Thymus (tissue), 11 donors: ENCODE measurements around the gene ADIPOR2. TPM values are rescaled to one million over a fixed set of nuclear protein-coding genes. Genes with fewer than 3 reads are reported as not detected.
"Not testable (repeated sequence)": the region's sequence is repeated elsewhere in the genome, so short reads cannot be mapped to it uniquely, and the experiment has no call there.

Source experiments
- DNase-seq, 9 donors: peaks; one replicate each; pipeline ENCODE4 v3.0.0-alpha.2; 2013; ENCODE audit warnings: low spot score in 9 of 9, low read depth in 6 of 9, missing footprints in 1 of 9
- H3K27ac ChIP-seq, 2 donors: one replicate each; pipeline ENCODE4 v1.5.1; 2013; ENCODE audit warnings: control low read depth in 1 of 2, low read depth in 1 of 2, low read length in 1 of 2, mild to moderate bottlenecking in 1 of 2, moderate library complexity in 1 of 2
- H3K27me3 ChIP-seq, 2 donors: one replicate each; pipeline ENCODE4 v1.5.1; 2013; ENCODE audit warnings: low read length in 1 of 2; ENCODE audit not compliant: control insufficient read depth in 2 of 2, insufficient read depth in 1 of 2
- H3K36me3 ChIP-seq, 2 donors: one replicate each; pipeline ENCODE4 v1.5.1; 2013; ENCODE audit warnings: low read length in 1 of 2, mild to moderate bottlenecking in 1 of 2, moderate library complexity in 1 of 2; ENCODE audit not compliant: control insufficient read depth in 2 of 2, insufficient read depth in 2 of 2
- H3K4me1 ChIP-seq, 2 donors: one replicate each; pipeline ENCODE4 v1.5.1; 2013; ENCODE audit warnings: low read length in 2 of 2; ENCODE audit not compliant: control insufficient read depth in 2 of 2, insufficient read depth in 2 of 2
- H3K4me3 ChIP-seq, 2 donors: one replicate each; pipeline ENCODE4 v1.5.1; 2013; ENCODE audit warnings: low read length in 2 of 2, control low read depth in 1 of 2, mild to moderate bottlenecking in 1 of 2
- H3K9me3 ChIP-seq, 2 donors: one replicate each; pipeline ENCODE4 v1.5.1; 2013; ENCODE audit warnings: low read length in 1 of 2, mild to moderate bottlenecking in 1 of 2; ENCODE audit not compliant: control insufficient read depth in 2 of 2, insufficient read depth in 1 of 2
- WGBS: extraction: QIAGEN DNeasy Blood & Tissue Kit; methylation state at CpG from one replicate; pipeline ENCODE4 v1.1.7; 2013; 5-methylcytosine and 5-hydroxymethylcytosine counted together
- polyA plus RNA-seq: library from polyadenylated mRNA; stranded (reverse); fragments of 200-250 nt; gene quantifications from one replicate; pipeline ENCODE4 v1.2.3, GENCODE V29; 2013
- total RNA-seq: library from RNA; stranded (reverse); fragments of 120-200 nt; gene quantifications from one replicate; pipeline ENCODE4 v1.2.4, GENCODE V29; 2013
- donor health status: healthy.

Gene ADIPOR2
- total and polyA plus RNA-seq, 2 donors = 17.6 to 25.6 TPM

DNA sequence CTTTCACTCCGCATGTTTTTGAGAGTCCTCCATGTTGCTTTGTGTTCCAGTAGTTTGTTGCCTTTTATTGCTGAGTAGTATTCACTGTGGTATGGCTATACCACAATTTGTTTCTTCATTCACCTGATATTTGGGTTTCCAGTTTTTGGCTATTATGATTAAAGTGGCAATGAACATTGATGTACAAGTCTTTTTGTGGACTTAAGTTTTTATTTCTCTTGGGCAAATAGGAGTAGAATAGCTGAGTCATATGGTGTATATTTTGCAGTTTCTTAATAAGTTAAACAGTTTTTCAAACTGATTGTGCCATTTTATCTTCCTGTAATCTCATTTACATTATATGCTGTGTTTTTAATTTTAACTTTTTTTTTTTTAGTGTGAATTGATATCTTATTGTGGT, 16.2 kb downstream of the ADIPOR2 start:
- Histone ChIP-seq H3K4me1 (peaks cover 0 to 3% of the 10 kb centered on the region in 2 donors), H3K4me3 (no peak overlapping the region), H3K27me3 (no peaks in the 10 kb centered on the region), H3K36me3 (peaks cover 0 to 3% of the 10 kb centered on the region in 2 donors), H3K27ac (no peak overlapping the region), H3K9me3 (peaks cover 0 to 6% of the 10 kb centered on the region in 2 donors)
- WGBS = 97% methylated on average over 1 of the region's 1 CpG
- DNase-seq = no peak

DNA sequence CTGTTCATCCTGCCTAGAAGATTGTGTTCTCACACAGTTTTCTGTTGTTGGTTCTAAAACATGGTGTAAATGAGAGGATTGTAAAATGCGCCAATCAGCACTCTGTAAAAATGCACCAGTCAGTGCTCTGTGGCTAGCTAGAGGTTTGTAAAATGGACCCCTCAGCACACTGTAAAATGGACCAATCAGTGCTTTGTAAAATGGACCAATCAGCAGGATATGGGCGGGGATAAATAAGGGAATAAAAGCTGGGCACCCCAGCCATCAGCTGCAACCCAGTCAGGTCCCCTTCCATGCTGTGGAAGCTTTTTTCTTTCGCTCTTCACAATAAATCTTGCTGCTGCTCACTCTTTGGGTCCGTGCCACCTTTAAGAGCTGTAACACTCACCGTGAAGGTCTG, 19.1 kb downstream of the ADIPOR2 start:
- 97% methylated on average over 5 of the region's 5 CpGs for WGBS
- DNase-seq, H3K27me3 ChIP-seq, H3K27ac ChIP-seq, H3K36me3 ChIP-seq, H3K4me3 ChIP-seq, H3K4me1 ChIP-seq: not testable (repeated sequence)
- peaks cover 1 to 10% of the 10 kb centered on the region in 2 donors for H3K9me3 ChIP-seq

DNA sequence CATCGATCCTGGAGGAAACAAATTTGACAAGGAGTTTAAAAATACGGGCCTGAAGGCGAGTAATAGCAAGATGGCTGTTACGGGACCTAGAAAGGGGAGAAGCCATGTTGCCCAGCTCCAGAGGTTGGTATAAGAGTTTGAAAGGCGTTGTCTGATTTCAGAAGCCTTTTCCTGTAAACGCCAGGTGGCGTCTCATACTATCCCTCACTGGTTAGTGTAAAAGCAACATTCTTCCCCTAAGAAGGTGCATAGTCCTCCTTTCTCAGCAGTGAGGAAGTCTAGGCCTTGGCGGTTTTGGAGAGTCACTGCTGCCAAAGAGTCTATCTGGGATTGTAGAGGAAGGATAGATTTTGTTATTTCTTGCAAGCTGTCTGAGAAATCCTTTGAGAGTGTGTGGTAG, 20.0 kb downstream of the ADIPOR2 start:
- not testable (repeated sequence) for H3K27ac ChIP-seq, DNase-seq, H3K27me3 ChIP-seq, H3K4me3 ChIP-seq, H3K4me1 ChIP-seq
- 95% methylated on average over 8 of the region's 8 CpGs for WGBS
- Histone ChIP-seq H3K9me3 (peaks cover 1 to 18% of the 10 kb centered on the region in 2 donors), H3K36me3 (peaks cover 6 to 14% of the 10 kb centered on the region in 2 donors)

DNA sequence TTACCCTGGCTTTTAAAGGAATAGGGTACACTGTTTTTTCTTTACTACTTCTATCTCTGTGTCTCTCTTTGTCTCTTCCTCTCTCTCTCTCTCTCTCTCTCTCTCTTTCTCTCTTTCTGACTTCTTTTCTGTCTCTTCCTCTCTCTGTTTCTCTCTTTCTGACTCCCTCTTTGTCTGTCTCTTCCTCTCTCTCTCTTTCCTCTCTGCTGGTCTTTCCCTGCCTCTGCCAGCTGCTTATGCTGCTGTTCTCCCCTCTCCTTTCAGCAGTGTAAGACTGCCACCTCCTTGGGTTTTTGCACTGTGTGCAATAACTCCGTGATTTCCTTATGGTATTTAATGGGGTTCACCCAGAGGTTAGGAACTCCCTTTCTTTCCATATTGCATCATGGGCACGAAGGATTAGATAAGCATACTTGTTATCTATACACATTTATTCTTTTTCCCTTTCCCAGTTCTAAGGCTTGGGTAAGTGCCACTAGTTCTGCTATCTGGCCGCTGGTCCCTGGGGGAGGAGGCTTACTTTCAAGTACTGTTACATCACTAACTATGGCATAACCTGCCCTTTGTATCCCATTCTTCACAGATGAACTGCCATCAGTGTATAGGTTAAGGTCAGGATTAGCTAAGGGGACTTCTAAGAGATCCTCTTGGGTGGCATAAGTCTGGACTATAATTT, 20.8 kb downstream of the ADIPOR2 start:
- not testable (repeated sequence) for DNase-seq, H3K27ac ChIP-seq, H3K27me3 ChIP-seq, H3K4me3 ChIP-seq, H3K4me1 ChIP-seq
- 96% methylated on average over 3 of the region's 3 CpGs for WGBS
- peaks cover 1 to 18% of the 10 kb centered on the region in 2 donors for H3K9me3 ChIP-seq
- H3K36me3 ChIP-seq = peaks cover 6 to 14% of the 10 kb centered on the region in 2 donors

DNA sequence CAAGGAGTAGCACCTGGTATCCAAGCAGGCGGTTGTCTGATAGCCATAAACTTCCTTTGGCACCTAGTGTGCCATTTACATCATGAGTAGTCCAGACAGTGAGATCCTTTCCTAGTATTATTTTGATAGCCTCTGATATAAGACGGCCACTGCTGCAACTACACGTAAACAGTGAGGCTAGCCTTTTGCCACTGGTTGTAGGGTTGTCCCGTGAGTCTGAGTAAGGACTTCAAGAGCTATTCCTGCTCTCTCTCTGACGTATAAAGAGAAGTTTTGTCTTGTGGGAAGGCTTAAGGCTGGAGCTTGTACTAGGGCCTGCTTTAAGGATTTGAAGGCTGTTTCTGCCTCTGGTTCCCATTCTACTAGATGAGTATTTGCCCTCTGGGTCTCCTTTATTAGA, 21.4 kb downstream of the ADIPOR2 start:
- peaks cover 6 to 14% of the 10 kb centered on the region in 2 donors for H3K36me3 ChIP-seq
- not testable (repeated sequence) for H3K4me1 ChIP-seq, H3K27ac ChIP-seq, H3K4me3 ChIP-seq, DNase-seq, H3K27me3 ChIP-seq
- WGBS = over 99% methylated on average over 5 of the region's 5 CpGs
- H3K9me3 ChIP-seq = peaks cover 1 to 18% of the 10 kb centered on the region in 2 donors

DNA sequence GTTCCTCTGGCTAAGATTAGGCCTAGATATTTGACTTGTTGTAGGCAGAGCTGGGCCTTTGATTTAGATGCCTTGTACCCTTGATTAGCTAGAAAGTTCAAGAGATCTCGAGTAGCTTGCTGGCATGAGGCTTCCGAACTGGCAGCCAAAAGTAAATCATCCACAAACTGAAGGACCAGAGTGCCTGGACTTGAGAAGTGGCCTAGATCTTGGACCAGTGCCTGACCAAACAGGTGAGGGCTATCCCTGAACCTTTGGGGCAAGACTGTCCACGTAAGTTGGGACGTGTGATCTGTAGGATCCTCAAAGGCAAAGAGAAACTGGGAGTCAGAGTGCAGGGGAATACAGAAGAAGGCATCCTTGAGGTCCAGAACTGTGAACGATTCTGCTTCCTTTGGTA, 22.0 kb downstream of the ADIPOR2 start:
- H3K27me3 ChIP-seq, H3K4me1 ChIP-seq, DNase-seq, H3K4me3 ChIP-seq, H3K27ac ChIP-seq: not testable (repeated sequence)
- Histone ChIP-seq H3K36me3 (peaks cover 6 to 14% of the 10 kb centered on the region in 2 donors), H3K9me3 (peaks cover 1 to 18% of the 10 kb centered on the region in 2 donors)
- WGBS = 98% methylated on average over 5 of the region's 5 CpGs

DNA sequence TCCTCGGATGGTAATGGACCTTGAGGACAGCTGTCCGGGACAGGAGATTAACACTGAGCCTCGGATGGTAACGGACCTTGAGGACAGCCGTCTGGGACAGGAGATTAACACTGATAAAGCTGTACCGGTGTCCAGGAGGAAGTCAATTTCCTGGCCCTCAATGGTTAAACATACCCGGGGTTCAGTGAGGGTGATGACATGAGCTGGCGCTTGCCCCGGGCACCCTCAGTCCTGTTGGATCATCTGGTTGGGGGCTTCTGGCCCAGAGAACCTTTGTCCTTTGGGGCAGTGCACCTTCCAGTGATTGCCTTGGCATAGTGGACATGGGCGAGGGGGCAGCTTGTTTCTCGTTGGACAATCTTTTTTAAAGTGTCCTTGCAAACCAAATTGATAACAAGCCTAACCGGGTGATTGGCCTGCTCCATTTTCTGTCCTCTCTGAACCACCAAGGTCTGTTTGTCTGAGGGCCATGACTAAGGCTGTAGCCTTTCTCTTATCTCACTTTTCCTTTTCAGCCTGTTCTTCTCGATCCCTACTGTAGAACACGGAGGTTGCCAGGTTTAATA, 23.0 kb downstream of the ADIPOR2 start:
- not testable (repeated sequence) for H3K4me1 ChIP-seq, H3K4me3 ChIP-seq, DNase-seq, H3K27me3 ChIP-seq, H3K27ac ChIP-seq
- Histone ChIP-seq H3K36me3 (peaks cover 6 to 14% of the 10 kb centered on the region in 2 donors), H3K9me3 (peaks cover 1 to 18% of the 10 kb centered on the region in 2 donors)
- 98% methylated on average over 14 of the region's 14 CpGs for WGBS

DNA sequence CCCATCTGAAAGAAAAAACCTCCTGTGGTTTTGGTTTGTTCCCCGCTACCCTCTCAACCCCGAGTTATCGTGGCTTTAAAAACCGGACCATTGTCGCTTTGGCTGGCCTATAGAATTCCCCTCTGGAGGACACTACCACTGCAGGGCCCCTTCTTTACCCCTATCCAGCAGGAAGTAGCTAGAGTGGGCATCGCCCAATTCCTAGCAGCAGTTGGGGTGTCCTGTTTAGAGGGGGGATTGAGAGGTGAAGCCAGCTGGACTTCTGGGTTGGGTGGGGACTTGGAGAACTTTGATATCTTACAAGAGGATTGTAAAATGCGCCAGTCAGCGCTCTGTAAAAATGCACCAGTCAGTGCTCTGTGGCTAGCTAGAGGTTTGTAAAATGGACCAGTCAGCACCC, 24.6 kb downstream of the ADIPOR2 start:
- 99% methylated on average over 8 of the region's 8 CpGs for WGBS

DNA sequence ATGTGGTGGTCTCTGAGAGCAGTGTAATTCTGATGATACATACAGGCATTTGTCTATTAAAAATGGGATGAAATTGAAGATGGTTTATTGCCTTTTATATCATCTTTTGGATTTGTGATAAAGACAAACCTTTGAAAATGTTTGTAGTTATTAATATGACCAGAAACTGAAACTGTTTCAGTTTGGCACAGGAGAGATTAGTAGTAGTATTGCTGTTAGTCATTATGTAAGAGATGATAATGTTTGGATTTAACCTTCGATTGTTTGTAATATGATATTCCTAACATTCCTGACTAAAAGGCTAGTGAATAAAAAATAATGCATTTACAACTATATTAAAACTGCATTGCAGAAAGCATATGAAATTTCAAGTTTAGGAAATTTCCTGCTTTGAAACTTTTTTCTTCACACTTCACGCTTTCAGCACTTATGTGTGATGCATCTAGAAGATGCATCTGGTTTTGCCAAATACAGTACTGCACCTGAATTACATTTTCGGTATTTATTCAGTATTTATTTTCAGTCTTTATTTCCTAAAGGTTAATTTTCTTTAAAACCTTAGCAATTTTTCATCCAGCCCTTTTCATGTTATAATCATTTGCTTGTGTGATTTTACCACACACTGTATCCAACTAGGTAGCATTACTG, 25.5 kb downstream of the ADIPOR2 start:
- H3K4me3 ChIP-seq = no peak overlapping the region
- no peak overlapping the region for H3K27ac ChIP-seq
- no peak for DNase-seq
- H3K27me3 ChIP-seq = no peaks in the 10 kb centered on the region
- WGBS = 92% methylated on average over 3 of the region's 3 CpGs
- H3K36me3 ChIP-seq = peaks cover 6 to 14% of the 10 kb centered on the region in 2 donors
- H3K4me1 ChIP-seq = peaks cover 0 to 3% of the 10 kb centered on the region in 2 donors
- peaks cover 1 to 12% of the 10 kb centered on the region in 2 donors for H3K9me3 ChIP-seq

More for the DNA sequence above, 24.6 kb downstream of the ADIPOR2 start:
- not testable (repeated sequence) for H3K4me1 ChIP-seq, H3K4me3 ChIP-seq, H3K27ac ChIP-seq, H3K27me3 ChIP-seq
- peaks cover 1 to 12% of the 10 kb centered on the region in 2 donors for H3K9me3 ChIP-seq
- DNase-seq = peak in 1 of 9 donors; percentile 6
- H3K36me3 ChIP-seq = peaks cover 6 to 14% of the 10 kb centered on the region in 2 donors
